Fibroblast of pulmonary artery (primary cell): Measurements from ENCODE around the gene VASH1.
A peak's percentile ranks its signal among the peaks of the same experiment; 100 is the strongest.
"Not testable (repeated sequence)": the region's sequence is repeated elsewhere in the genome, so short reads cannot be mapped to it uniquely, and the experiment has no call there.

Experiments
- DNase-seq: peaks from one replicate; pipeline ENCODE4 v3.0.0-alpha.2; 2010; ENCODE audit warnings: low read depth
- H3K4me3 ChIP-seq: replicated peaks from 2 replicates; pipeline ENCODE4 v1.5.1; 2011; ENCODE audit warnings: low read depth, mild to moderate bottlenecking, control low read depth, low read length, moderate library complexity
- TF ChIP-seq, protein P1 (sequence below): IDR thresholded peaks from 2 replicates; pipeline ENCODE4 v1.5.1; 2011; ENCODE audit warnings: mild to moderate bottlenecking, control low read depth, low read length, inconsistent platforms; ENCODE audit errors: missing control alignments

VASH1 gene

GRCh38 chr14:76717508-76718290 lies 43.6 kb upstream of the VASH1 start:
- TF ChIP-seq, protein P1, sequence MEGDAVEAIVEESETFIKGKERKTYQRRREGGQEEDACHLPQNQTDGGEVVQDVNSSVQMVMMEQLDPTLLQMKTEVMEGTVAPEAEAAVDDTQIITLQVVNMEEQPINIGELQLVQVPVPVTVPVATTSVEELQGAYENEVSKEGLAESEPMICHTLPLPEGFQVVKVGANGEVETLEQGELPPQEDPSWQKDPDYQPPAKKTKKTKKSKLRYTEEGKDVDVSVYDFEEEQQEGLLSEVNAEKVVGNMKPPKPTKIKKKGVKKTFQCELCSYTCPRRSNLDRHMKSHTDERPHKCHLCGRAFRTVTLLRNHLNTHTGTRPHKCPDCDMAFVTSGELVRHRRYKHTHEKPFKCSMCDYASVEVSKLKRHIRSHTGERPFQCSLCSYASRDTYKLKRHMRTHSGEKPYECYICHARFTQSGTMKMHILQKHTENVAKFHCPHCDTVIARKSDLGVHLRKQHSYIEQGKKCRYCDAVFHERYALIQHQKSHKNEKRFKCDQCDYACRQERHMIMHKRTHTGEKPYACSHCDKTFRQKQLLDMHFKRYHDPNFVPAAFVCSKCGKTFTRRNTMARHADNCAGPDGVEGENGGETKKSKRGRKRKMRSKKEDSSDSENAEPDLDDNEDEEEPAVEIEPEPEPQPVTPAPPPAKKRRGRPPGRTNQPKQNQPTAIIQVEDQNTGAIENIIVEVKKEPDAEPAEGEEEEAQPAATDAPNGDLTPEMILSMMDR = no peak
- no peak overlapping the region for H3K4me3 ChIP-seq
- no peak for DNase-seq

DNA sequence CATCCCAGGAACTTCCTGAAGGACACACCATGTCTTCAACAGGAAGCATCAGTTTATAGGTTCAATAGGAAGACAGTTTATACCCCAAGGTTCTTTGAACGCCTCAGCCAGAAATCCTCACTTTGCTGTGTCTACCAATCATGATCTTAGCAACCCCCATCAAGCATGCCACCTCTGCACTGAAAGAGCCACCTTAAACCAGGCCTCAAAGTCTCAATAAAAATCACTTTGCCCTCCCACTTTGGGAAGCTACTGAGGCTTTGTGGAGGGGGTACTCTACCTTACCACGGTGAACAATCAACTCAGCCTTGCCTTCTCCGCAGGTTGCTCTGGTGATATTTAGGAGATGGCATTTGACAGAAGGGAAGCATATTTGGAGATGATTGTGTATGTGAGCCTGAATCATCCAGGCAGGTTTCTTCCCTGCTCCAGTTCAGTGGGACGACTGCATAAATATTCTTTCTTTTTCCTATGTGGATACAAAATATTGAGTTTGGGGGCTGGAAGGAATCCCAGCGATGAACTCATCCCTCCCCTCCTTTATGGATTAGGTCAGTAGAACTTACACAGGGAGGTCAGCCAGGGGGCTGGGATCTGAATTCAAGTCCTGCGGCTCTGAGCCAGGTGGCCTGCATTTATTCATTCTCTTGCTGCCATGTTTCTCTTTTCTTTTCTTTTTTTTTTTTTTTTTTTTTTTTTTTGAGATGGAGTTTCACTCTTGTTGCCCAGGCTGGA lies 42.8 kb upstream of the VASH1 start:
- TF ChIP-seq, protein P1 = no peak
- no peak overlapping the region for H3K4me3 ChIP-seq
- DNase-seq = no peak

- TF ChIP-seq, protein P1 = no peak
- DNase-seq = no peak
- no peak overlapping the region for H3K4me3 ChIP-seq
Measured at GRCh38 chr14:76719666-76720065, 41.6 kb upstream of the VASH1 start.

- peak; percentile 73 for DNase-seq
- H3K4me3 ChIP-seq = no peak overlapping the region
- TF ChIP-seq, protein P1 = no peak
Measured at GRCh38 chr14:76720382-76720813, 40.9 kb upstream of the VASH1 start.

DNA sequence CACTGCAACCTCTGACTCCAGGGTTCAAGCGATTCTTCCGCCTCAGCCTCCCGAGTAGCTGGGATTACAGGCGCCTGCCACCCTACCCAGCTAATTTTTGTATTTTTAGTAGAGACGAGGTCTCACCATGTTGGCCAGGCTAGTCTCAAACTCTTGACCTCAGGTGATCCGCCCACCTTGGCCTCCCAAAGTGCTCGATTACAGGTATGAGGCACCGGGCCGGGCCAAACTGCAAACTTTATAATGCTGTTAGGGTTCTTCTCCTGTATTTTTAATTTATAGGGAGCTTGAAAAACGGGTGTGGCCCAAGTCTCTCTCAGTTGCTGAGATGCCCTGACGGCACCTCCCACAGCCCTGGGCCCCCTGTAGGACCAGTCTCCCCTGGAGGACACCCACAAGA lies 39.8 kb upstream of the VASH1 start:
- not testable (repeated sequence) for DNase-seq, H3K4me3 ChIP-seq

GRCh38 chr14:76724651-76725550 lies 36.4 kb upstream of the VASH1 start:
- no peak for DNase-seq
- TF ChIP-seq, protein P1 = no peak
- H3K4me3 ChIP-seq = no peak overlapping the region

DNA sequence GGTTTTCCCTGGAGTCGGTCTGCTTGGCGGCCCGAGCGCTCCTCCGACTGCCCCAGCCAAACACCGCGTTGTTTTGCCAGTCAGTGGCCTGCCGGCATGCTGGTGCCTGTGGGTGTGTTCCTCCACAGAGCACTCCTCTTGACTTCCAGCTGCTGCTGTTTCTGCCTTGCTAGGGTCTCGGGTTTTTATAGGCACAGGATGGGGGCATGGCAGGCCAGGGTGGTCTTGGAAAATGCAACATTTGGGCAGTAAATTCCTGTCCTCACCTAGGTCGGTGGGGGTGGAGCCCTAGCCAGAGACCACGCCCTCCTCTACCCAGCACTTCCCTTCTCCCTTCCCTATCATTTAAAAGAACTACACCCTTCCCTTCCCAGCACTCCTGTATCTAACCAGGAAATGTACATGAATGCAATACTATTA lies 34.7 kb upstream of the VASH1 start:
- no peak for DNase-seq
- TF ChIP-seq, protein P1 = no peak

More for the DNA sequence above, 34.7 kb upstream of the VASH1 start:
- no peak overlapping the region for H3K4me3 ChIP-seq
